Measurements from ENCODE around the gene SPTBN2.

GRCh38 chr11:66689661-66690590, 39.1 kb downstream of the SPTBN2 start:
- TF ChIP-seq POLR2AphosphoS5 (IDR thresholded peaks at IDR 0.05; ENCODE audit: low read depth, low read length) (no peak), YY1 (IDR thresholded peaks at IDR 0.05; ENCODE audit: extremely low read depth, insufficient replicate concordance, low read depth, low read length) (no peak), EZH2 (IDR thresholded peaks at IDR 0.05) (no peak), FOSL1 (IDR thresholded peaks at IDR 0.05; ENCODE audit: low read depth) (no peak), CEBPB (IDR thresholded peaks at IDR 0.05; ENCODE audit: low read depth) (no peak), EZH2phosphoT487 (IDR thresholded peaks at IDR 0.05; ENCODE audit: borderline replicate concordance) (no peak), POLR2A (IDR thresholded peaks at IDR 0.05; ENCODE audit: borderline replicate concordance, extremely low read depth, insufficient read depth, insufficient read length) (no peak), ZNF274 (IDR thresholded peaks at IDR 0.05; ENCODE audit: low read depth, low read length) (no peak), RAD21 (IDR thresholded peaks at IDR 0.05; ENCODE audit: low read depth) (no peak)
- TF ChIP-seq, protein P1, sequence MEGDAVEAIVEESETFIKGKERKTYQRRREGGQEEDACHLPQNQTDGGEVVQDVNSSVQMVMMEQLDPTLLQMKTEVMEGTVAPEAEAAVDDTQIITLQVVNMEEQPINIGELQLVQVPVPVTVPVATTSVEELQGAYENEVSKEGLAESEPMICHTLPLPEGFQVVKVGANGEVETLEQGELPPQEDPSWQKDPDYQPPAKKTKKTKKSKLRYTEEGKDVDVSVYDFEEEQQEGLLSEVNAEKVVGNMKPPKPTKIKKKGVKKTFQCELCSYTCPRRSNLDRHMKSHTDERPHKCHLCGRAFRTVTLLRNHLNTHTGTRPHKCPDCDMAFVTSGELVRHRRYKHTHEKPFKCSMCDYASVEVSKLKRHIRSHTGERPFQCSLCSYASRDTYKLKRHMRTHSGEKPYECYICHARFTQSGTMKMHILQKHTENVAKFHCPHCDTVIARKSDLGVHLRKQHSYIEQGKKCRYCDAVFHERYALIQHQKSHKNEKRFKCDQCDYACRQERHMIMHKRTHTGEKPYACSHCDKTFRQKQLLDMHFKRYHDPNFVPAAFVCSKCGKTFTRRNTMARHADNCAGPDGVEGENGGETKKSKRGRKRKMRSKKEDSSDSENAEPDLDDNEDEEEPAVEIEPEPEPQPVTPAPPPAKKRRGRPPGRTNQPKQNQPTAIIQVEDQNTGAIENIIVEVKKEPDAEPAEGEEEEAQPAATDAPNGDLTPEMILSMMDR (IDR thresholded peaks at IDR 0.05 in 2 of 3, conservative IDR thresholded peaks at IDR 0.05 in 1 of 3; ENCODE audit: borderline replicate concordance in 1 of 3, insufficient read depth in 1 of 3, low read depth in 2 of 3, low read length in 2 of 3), result no peak
- TF ChIP-seq, protein P2, sequence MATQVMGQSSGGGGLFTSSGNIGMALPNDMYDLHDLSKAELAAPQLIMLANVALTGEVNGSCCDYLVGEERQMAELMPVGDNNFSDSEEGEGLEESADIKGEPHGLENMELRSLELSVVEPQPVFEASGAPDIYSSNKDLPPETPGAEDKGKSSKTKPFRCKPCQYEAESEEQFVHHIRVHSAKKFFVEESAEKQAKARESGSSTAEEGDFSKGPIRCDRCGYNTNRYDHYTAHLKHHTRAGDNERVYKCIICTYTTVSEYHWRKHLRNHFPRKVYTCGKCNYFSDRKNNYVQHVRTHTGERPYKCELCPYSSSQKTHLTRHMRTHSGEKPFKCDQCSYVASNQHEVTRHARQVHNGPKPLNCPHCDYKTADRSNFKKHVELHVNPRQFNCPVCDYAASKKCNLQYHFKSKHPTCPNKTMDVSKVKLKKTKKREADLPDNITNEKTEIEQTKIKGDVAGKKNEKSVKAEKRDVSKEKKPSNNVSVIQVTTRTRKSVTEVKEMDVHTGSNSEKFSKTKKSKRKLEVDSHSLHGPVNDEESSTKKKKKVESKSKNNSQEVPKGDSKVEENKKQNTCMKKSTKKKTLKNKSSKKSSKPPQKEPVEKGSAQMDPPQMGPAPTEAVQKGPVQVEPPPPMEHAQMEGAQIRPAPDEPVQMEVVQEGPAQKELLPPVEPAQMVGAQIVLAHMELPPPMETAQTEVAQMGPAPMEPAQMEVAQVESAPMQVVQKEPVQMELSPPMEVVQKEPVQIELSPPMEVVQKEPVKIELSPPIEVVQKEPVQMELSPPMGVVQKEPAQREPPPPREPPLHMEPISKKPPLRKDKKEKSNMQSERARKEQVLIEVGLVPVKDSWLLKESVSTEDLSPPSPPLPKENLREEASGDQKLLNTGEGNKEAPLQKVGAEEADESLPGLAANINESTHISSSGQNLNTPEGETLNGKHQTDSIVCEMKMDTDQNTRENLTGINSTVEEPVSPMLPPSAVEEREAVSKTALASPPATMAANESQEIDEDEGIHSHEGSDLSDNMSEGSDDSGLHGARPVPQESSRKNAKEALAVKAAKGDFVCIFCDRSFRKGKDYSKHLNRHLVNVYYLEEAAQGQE (IDR thresholded peaks at IDR 0.05; ENCODE audit: low read depth), result no peak

All from HCT116 (cell line).